Pancreas (tissue), 10 donors: ENCODE results near the gene ARFGEF3. TPM values are rescaled to one million over a fixed set of nuclear protein-coding genes. Genes with fewer than 3 reads are reported as not detected.
A peak's percentile ranks its signal among the peaks of the same experiment; 100 is the strongest.

Experiments used
- ATAC-seq, 4 donors: fragments of 200-7000 bp; cut with Tn5 transposase; one replicate each; pipeline versions ENCODE4 v1.8.0 to v1.9.1; 2020; ENCODE audit warnings: mild to moderate bottlenecking in 4 of 4, moderate library complexity in 4 of 4
- DNase-seq, 6 donors: peaks; one replicate each; pipeline ENCODE4 v3.0.0-alpha.2; 2020
- FAIRE-seq: peaks from 2 replicates; lab custom pipeline; 2012; peaks lifted over from hg19 to GRCh38; lab: Jason Lieb, UNC
- H3K27ac ChIP-seq, 4 donors: fragments of 200-600 bp; sonication (generic); 1 replicate in 3 of 4; 2 replicates in 1 of 4; pipeline versions ENCODE4 v1.5.0 to v1.8.0; 2020
- H3K27me3 ChIP-seq, 4 donors: fragments of 200-600 bp; one replicate each; pipeline ENCODE4 v1.8.0; 2021
- H3K36me3 ChIP-seq, 3 donors: fragments of 200-600 bp; sonication (generic) in 1 of 3; one replicate each; pipeline versions ENCODE4 v1.5.0 to v1.8.0; 2020 to 2021
- H3K4me1 ChIP-seq, 3 donors: fragments of 200-600 bp; one replicate each; pipeline ENCODE4 v1.8.0; 2021
- H3K4me3 ChIP-seq, 4 donors: fragments of 200-600 bp; sonication (generic) in 2 of 4; one replicate each; pipeline versions ENCODE4 v1.5.0 to v1.8.0; 2020 to 2021
- H3K9me3 ChIP-seq, 4 donors: fragments of 200-600 bp; one replicate each; pipeline ENCODE4 v1.8.0; 2021
- WGBS, 2 donors: extraction: QIAGEN DNeasy Blood & Tissue Kit; methylation state at CpG; one replicate each; pipeline ENCODE4 v1.1.7; 2013; 5-methylcytosine and 5-hydroxymethylcytosine counted together
- intact Hi-C, 3 donors: fragments of 100-400 bp; cut with DNase I; formaldehyde crosslinking; loops; one replicate each; pipeline versions ENCODE4 v1.11.1 to v1.14.2; 2022
- polyA plus RNA-seq, 2 donors: library from polyadenylated mRNA; stranded (reverse); fragments of 200-250 nt; gene quantifications; one replicate each; pipeline ENCODE4 v1.2.3, GENCODE V29; 2013
- total RNA-seq, 6 donors: library from RNA; stranded (reverse); fragmentation: NEBNext Ultra II Directional in 4 of 6; extraction: Animal tissue kit (Norgen Biotek cat#: 25700) in 4 of 6; gene quantifications; one replicate each; pipeline versions ENCODE4 v1.2.1 to v1.2.4, GENCODE V29; 2021 to 2023
- TF ChIP-seq, protein P1 (sequence below), 4 donors: fragments of 200-600 bp; sonication (generic) in 3 of 4; IDR thresholded peaks; one replicate each; pipeline versions ENCODE4 v1.5.0 to v1.8.0; 2021; ENCODE audit warnings: antibody characterized with exemption in 4 of 4
- donor health status: healthy with polysubstance abuse.
- donor health status: DM: no; HTN: no; CAD: no; lungs with moderate emphysema.
- donor health status: DM: no; HTN: no; CAD: no.
- donor health status: control.
- donor health status: control.
- donor health status: Bipolar disorder and iron deficiency.
- donor health status: DM: yes; HTN: yes; CAD: no.
- donor health status: DM: no; HTN: no; CAD: no.
- donor health status: DM: no; HTN: no; CAD: no.
- donor health status: DM: yes; HTN: yes; CAD: no.

The ARFGEF3 gene
- total and polyA plus RNA-seq, 8 donors: 4.8 to 19.0 (median 15.7) TPM

DNA sequence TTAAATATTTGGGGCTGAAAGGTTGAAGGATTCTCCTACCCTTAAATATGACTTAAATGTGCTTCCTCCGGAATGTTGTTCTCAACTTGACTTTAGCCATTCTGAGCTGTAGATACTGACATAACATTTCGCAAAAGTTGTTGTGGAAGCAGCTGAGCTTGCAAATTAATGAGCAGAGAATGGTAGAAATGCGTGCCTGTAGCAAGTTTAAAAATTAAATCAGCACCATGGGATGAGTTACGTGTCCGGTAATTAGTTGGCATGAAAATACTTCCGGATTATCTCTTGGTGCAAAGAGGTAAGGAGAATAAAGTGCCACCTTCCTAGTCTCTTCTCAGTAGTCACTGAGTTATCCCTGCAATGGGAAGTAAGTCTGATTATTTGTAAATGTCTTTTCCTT is 80.2 kb downstream of the ARFGEF3 start:
- no peak for DNase-seq
- H3K27me3 ChIP-seq: no peaks in the 10 kb centered on the region
- intact Hi-C loops: no loop called here
- FAIRE-seq: no peak
- no peak for ATAC-seq
- H3K36me3 ChIP-seq: no peaks in the 10 kb centered on the region
- H3K27ac ChIP-seq: peak overlapping the region in 2 of 4 donors; percentile 43 to 75
- no peaks in the 10 kb centered on the region for H3K9me3 ChIP-seq
- TF ChIP-seq, protein P1, sequence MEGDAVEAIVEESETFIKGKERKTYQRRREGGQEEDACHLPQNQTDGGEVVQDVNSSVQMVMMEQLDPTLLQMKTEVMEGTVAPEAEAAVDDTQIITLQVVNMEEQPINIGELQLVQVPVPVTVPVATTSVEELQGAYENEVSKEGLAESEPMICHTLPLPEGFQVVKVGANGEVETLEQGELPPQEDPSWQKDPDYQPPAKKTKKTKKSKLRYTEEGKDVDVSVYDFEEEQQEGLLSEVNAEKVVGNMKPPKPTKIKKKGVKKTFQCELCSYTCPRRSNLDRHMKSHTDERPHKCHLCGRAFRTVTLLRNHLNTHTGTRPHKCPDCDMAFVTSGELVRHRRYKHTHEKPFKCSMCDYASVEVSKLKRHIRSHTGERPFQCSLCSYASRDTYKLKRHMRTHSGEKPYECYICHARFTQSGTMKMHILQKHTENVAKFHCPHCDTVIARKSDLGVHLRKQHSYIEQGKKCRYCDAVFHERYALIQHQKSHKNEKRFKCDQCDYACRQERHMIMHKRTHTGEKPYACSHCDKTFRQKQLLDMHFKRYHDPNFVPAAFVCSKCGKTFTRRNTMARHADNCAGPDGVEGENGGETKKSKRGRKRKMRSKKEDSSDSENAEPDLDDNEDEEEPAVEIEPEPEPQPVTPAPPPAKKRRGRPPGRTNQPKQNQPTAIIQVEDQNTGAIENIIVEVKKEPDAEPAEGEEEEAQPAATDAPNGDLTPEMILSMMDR (IDR thresholded peaks at IDR 0.05): no peak
- WGBS, 2 donors: 58 to 61% methylated on average over 6 of the region's 6 CpGs
- no peak overlapping the region for H3K4me3 ChIP-seq
- H3K4me1 ChIP-seq: peaks cover 13 to 62% (median 50%) of the 10 kb centered on the region in 3 donors

- FAIRE-seq (no peak), DNase-seq (peak in 1 of 6 donors; percentile 27), ATAC-seq (peak; percentile 79 to 90 (median 82))
- Histone ChIP-seq H3K27ac (peak overlapping the region; percentile 43 to 75 (median 47)), H3K36me3 (no peaks in the 10 kb centered on the region), H3K9me3 (no peaks in the 10 kb centered on the region), H3K27me3 (no peaks in the 10 kb centered on the region), H3K4me3 (no peak overlapping the region), H3K4me1 (peaks cover 13 to 53% (median 42%) of the 10 kb centered on the region in 3 donors)
- intact Hi-C loops: no loop called here
- TF ChIP-seq, protein P1 (IDR thresholded peaks at IDR 0.05): no peak
- 35 to 38% methylated on average over 4 of the region's 4 CpGs for WGBS, 2 donors
Measured at GRCh38 chr6:138242987-138243592, 81.4 kb downstream of the ARFGEF3 start.

- H3K27me3 ChIP-seq: no peaks in the 10 kb centered on the region
- TF ChIP-seq, protein P1 (IDR thresholded peaks at IDR 0.05): no peak
- H3K9me3 ChIP-seq: no peaks in the 10 kb centered on the region
- ATAC-seq (no peak), DNase-seq (no peak), FAIRE-seq (no peak)
- WGBS, 2 donors: 73 to 76% methylated on average over 3 of the region's 3 CpGs
- peaks cover 11 to 41% (median 38%) of the 10 kb centered on the region in 3 donors for H3K4me1 ChIP-seq
- H3K4me3 ChIP-seq: no peak overlapping the region
- H3K27ac ChIP-seq: no peak overlapping the region
- H3K36me3 ChIP-seq: no peaks in the 10 kb centered on the region
- intact Hi-C loops: no loop called here
Measured at GRCh38 chr6:138245751-138246150, 84.0 kb downstream of the ARFGEF3 start.

GRCh38 chr6:138246650-138247440 is 85.1 kb downstream of the ARFGEF3 start:
- no peak for FAIRE-seq
- WGBS, 2 donors: 94 to 96% methylated on average over 3 of the region's 3 CpGs
- peaks cover 7 to 40% (median 31%) of the 10 kb centered on the region in 3 donors for H3K4me1 ChIP-seq
- H3K36me3 ChIP-seq: no peaks in the 10 kb centered on the region
- no peak for ATAC-seq
- TF ChIP-seq, protein P1 (IDR thresholded peaks at IDR 0.05): no peak
- no peak overlapping the region for H3K4me3 ChIP-seq
- no peaks in the 10 kb centered on the region for H3K9me3 ChIP-seq
- H3K27ac ChIP-seq: no peak overlapping the region
- no peak for DNase-seq
- no peaks in the 10 kb centered on the region for H3K27me3 ChIP-seq
- intact Hi-C loops: no loop called here
